HG02759 (cell line): ENCODE measurements around the gene CUL5.
A peak's percentile ranks its signal among the peaks of the same experiment; 100 is the strongest.
"Not testable (repeated sequence)": the region's sequence is repeated elsewhere in the genome, so short reads cannot be mapped to it uniquely, and the experiment has no call there.

ENCODE experiments used
- ATAC-seq: cut with Tn5 transposase; IDR thresholded peaks from one replicate; pipeline ENCODE4 v1.9.1; 2021; ENCODE audit warnings: mild to moderate bottlenecking, moderate library complexity; ENCODE audit not compliant: unreplicated experiment

The CUL5 gene

GRCh38 chr11:108019870-108020540, 11.3 kb downstream of the CUL5 start:
- no peak for ATAC-seq

GRCh38 chr11:108025387-108026080, 16.8 kb downstream of the CUL5 start:
- ATAC-seq = peak; percentile 99

GRCh38 chr11:108027057-108027456, 18.4 kb downstream of the CUL5 start:
- no peak for ATAC-seq

- ATAC-seq = not testable (repeated sequence)
These were observed 20.2 kb downstream of the CUL5 start for GRCh38 chr11:108028822-108029441.

GRCh38 chr11:108031604-108032003, 22.9 kb downstream of the CUL5 start:
- ATAC-seq = not testable (repeated sequence)

- peak; percentile 48 for ATAC-seq
These were observed 24.1 kb downstream of the CUL5 start for GRCh38 chr11:108032800-108033199.

GRCh38 chr11:108034034-108034433, 25.3 kb downstream of the CUL5 start:
- no peak for ATAC-seq

GRCh38 chr11:108034952-108035351, 26.3 kb downstream of the CUL5 start:
- ATAC-seq = no peak

GRCh38 chr11:108035690-108036089, 27.0 kb downstream of the CUL5 start:
- ATAC-seq = no peak

GRCh38 chr11:108037211-108037610, 28.5 kb downstream of the CUL5 start:
- ATAC-seq = no peak

GRCh38 chr11:108037636-108038035, 28.9 kb downstream of the CUL5 start:
- ATAC-seq = no peak

- ATAC-seq = no peak
These were observed 39.6 kb downstream of the CUL5 start for GRCh38 chr11:108048269-108048668.

GRCh38 chr11:108062336-108062735, 53.6 kb downstream of the CUL5 start:
- ATAC-seq = no peak

GRCh38 chr11:108063410-108063809, 54.7 kb downstream of the CUL5 start:
- no peak for ATAC-seq

- peak; percentile 83 for ATAC-seq
These were observed 61.2 kb downstream of the CUL5 start for GRCh38 chr11:108069947-108070346.

- no peak for ATAC-seq
These were observed 76.1 kb downstream of the CUL5 start for GRCh38 chr11:108084811-108085210.

GRCh38 chr11:108085672-108086071, 77.0 kb downstream of the CUL5 start:
- ATAC-seq = no peak

GRCh38 chr11:108092134-108092533, 83.4 kb downstream of the CUL5 start:
- ATAC-seq = no peak

GRCh38 chr11:108093128-108093904, 84.6 kb downstream of the CUL5 start:
- ATAC-seq = no peak

- ATAC-seq = no peak
These were observed 88.5 kb downstream of the CUL5 start for GRCh38 chr11:108097179-108097578.

GRCh38 chr11:108101090-108101775, 92.5 kb downstream of the CUL5 start:
- no peak for ATAC-seq
